AG10803 (cell line): ENCODE data around the gene TMOD2.

ENCODE experiments used
- DNase-seq: peaks from one replicate; pipeline ENCODE4 v3.0.0; 2010; ENCODE audit warnings: low read depth
- H3K4me3 ChIP-seq: 2 replicates; pipeline ENCODE4 v1.5.1; 2011; ENCODE audit warnings: mild to moderate bottlenecking, low read length, control low read depth
- CTCF ChIP-seq: conservative IDR thresholded peaks from 2 replicates; pipeline ENCODE4 v1.5.1; 2011; ENCODE audit warnings: mild to moderate bottlenecking, low read length, control low read depth, inconsistent platforms

TMOD2 gene

GRCh38 chr15:51841406-51842040, 90.1 kb downstream of the TMOD2 start:
- DNase-seq: no peak
- TF ChIP-seq CTCF: no peak
- no peak overlapping the region for H3K4me3 ChIP-seq

- no peak overlapping the region for H3K4me3 ChIP-seq
- DNase-seq: no peak
- TF ChIP-seq CTCF: no peak
These were observed 90.9 kb downstream of the TMOD2 start for GRCh38 chr15:51842265-51842664.

- peak; percentile 28 for DNase-seq
- no peak overlapping the region for H3K4me3 ChIP-seq
- no peak for TF ChIP-seq CTCF
These were observed 91.7 kb downstream of the TMOD2 start for GRCh38 chr15:51842852-51843737.

GRCh38 chr15:51844747-51845426, 93.5 kb downstream of the TMOD2 start:
- no peak for DNase-seq
- H3K4me3 ChIP-seq: no peak overlapping the region
- TF ChIP-seq CTCF: no peak

- DNase-seq: no peak
- H3K4me3 ChIP-seq: no peak overlapping the region
- TF ChIP-seq CTCF: no peak
These were observed 94.7 kb downstream of the TMOD2 start for GRCh38 chr15:51846066-51846462.

GRCh38 chr15:51846463-51847230, 95.2 kb downstream of the TMOD2 start:
- peak; percentile 41 for DNase-seq
- no peak for TF ChIP-seq CTCF
- no peak overlapping the region for H3K4me3 ChIP-seq
